ENCODE results near the gene AXDND1. TPM values are rescaled to one million over a fixed set of nuclear protein-coding genes. Genes with fewer than 3 reads are reported as not detected.
"Not testable (repeated sequence)": the region's sequence is repeated elsewhere in the genome, so short reads cannot be mapped to it uniquely, and the experiment has no call there.

AXDND1 gene
- polyA plus RNA-seq, 3 donors: 0.09 TPM; not detected in 2

DNA sequence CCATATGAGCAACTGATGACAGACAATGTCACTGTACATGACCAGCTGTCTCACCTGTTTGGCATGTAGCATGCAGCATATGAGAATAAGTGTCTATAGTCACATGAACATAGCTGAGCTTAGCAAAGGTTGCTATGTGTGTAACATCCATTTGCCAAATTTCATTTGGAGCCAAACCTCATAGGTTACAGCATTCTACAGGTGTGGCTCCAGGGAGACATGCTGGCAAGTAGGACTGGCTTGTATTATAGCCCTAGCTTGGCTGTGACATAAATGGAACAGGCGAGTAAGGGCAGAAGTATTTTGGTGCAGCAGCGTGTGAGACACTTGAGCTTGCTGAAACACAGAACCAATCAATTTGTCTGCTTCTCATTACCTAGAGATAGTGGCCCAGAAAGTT, 74.5 kb downstream of the AXDND1 start:
- H3K36me3 ChIP-seq (replicated peaks in 1 of 2; ENCODE audit: control insufficient read depth in 1 of 2, insufficient read depth in 2 of 2, low read length in 2 of 2); H3K27me3 Mint-ChIP-seq (ENCODE audit: low read depth in 3 of 3); H3K4me3 ChIP-seq (replicated peaks in 1 of 3; ENCODE audit: low read depth in 2 of 3, low read length in 3 of 3); DNase-seq; H3K4me1 Mint-ChIP-seq; intact Hi-C loops (cut with micrococcal nuclease); H3K4me3 Mint-ChIP-seq; H4K20me1 ChIP-seq (ENCODE audit: insufficient read depth, low read length); H3K79me2 ChIP-seq (ENCODE audit: insufficient read depth, low read length); H3K36me3 Mint-ChIP-seq; H3K4me1 ChIP-seq (ENCODE audit: control insufficient read depth in 1 of 2, insufficient read depth in 2 of 2, low read length in 2 of 2); H3K27ac ChIP-seq (ENCODE audit: low read depth in 1 of 2, low read length in 2 of 2); H3K27me3 ChIP-seq (ENCODE audit: control insufficient read depth in 2 of 2, insufficient read depth in 2 of 2, low read length in 2 of 2); H3K9me3 ChIP-seq (replicated peaks in 1 of 2; ENCODE audit: control insufficient read depth in 1 of 2, insufficient read depth in 1 of 2, low read length in 2 of 2); H3K4me2 ChIP-seq (replicated peaks; ENCODE audit: extremely low read depth, low read length, poor library complexity, severe bottlenecking); H2AFZ ChIP-seq (ENCODE audit: insufficient read depth, low read depth, low read length, poor library complexity, severe bottlenecking); H3K9ac ChIP-seq (ENCODE audit: insufficient read depth, low read length, poor library complexity, severe bottlenecking): not testable (repeated sequence)
- Mint-ChIP-seq H3K9me3 (peaks cover 0 to 14% (median 2%) of the 10 kb centered on the region in 7 donors), H3K27ac (peak overlapping the region in 1 of 7 donors; percentile 41)
- WGBS (ENCODE audit: insufficient coverage): no CpG with 5 or more reads among the region's 2 CpGs

GRCh38 chr1:179440971-179441370, 75.2 kb downstream of the AXDND1 start:
- peaks cover 0 to 13% (median 2%) of the 10 kb centered on the region in 7 donors for H3K9me3 Mint-ChIP-seq
- H3K36me3 ChIP-seq (replicated peaks in 1 of 2; ENCODE audit: control insufficient read depth in 1 of 2, insufficient read depth in 2 of 2, low read length in 2 of 2): no peaks in the 10 kb centered on the region
- H3K9ac ChIP-seq (ENCODE audit: insufficient read depth, low read length, poor library complexity, severe bottlenecking): no peak overlapping the region
- no peak overlapping the region for H3K4me3 ChIP-seq (replicated peaks in 1 of 3; ENCODE audit: low read depth in 2 of 3, low read length in 3 of 3)
- H4K20me1 ChIP-seq (ENCODE audit: insufficient read depth, low read length): no peaks in the 10 kb centered on the region
- no peaks in the 10 kb centered on the region for H3K36me3 Mint-ChIP-seq
- H3K79me2 ChIP-seq (ENCODE audit: insufficient read depth, low read length): no peaks in the 10 kb centered on the region
- WGBS (ENCODE audit: insufficient coverage): 95% methylated on average over 6 of the region's 7 CpGs
- no peaks in the 10 kb centered on the region for H3K9me3 ChIP-seq (replicated peaks in 1 of 2; ENCODE audit: control insufficient read depth in 1 of 2, insufficient read depth in 1 of 2, low read length in 2 of 2)
- no peak for TF ChIP-seq CTCF (IDR thresholded peaks at IDR 0.05)
- no peak overlapping the region for H2AFZ ChIP-seq (ENCODE audit: insufficient read depth, low read depth, low read length, poor library complexity, severe bottlenecking)
- no peaks in the 10 kb centered on the region for H3K4me1 Mint-ChIP-seq
- no peak for DNase-seq
- H3K27me3 Mint-ChIP-seq (ENCODE audit: low read depth in 3 of 3): peaks cover 2 to 5% (median 3%) of the 10 kb centered on the region in 3 donors
- no peak overlapping the region for H3K4me3 Mint-ChIP-seq
- H3K27ac ChIP-seq (ENCODE audit: low read depth in 1 of 2, low read length in 2 of 2): no peak overlapping the region
- H3K27ac Mint-ChIP-seq: no peak overlapping the region
- H3K27me3 ChIP-seq (ENCODE audit: control insufficient read depth in 2 of 2, insufficient read depth in 2 of 2, low read length in 2 of 2): no peaks in the 10 kb centered on the region
- H3K4me1 ChIP-seq (ENCODE audit: control insufficient read depth in 1 of 2, insufficient read depth in 2 of 2, low read length in 2 of 2): no peaks in the 10 kb centered on the region
- H3K4me2 ChIP-seq (replicated peaks; ENCODE audit: extremely low read depth, low read length, poor library complexity, severe bottlenecking): no peak overlapping the region
- intact Hi-C loops (cut with micrococcal nuclease): no loop called here

Measured in CD14-positive monocyte (primary cell).